ENCODE measurements around the gene PLEKHB1. TPM values are rescaled to one million over a fixed set of nuclear protein-coding genes. Genes with fewer than 3 reads are reported as not detected.

The PLEKHB1 gene
- total RNA-seq, 1 experiment from 2014 or later: 22.9 TPM

GRCh38 chr11:73705053-73705452 lies 58.7 kb downstream of the PLEKHB1 start:
- H3K27ac ChIP-seq (ENCODE audit: low read depth, low read length): no peak overlapping the region
- CTCF ChIA-PET: interaction anchor here (1.2 kb wide), 1 partner anchor 226 kb away, joined by 3 read pairs; no protein-coding TSS in a partner anchor
- RAD21 ChIA-PET (ENCODE audit: low non-redundant PET in 1 of 2, low total read pairs in 2 of 2, uncharacterized antibody in 2 of 2, unreplicated experiment in 2 of 2): no interaction called here
- no peaks in the 10 kb centered on the region for H3K4me1 ChIP-seq (ENCODE audit: control insufficient read depth in 1 of 2, insufficient read depth in 2 of 2, low read length in 2 of 2)
- H3K9me2 ChIP-seq (ENCODE audit: insufficient read depth): no peaks in the 10 kb centered on the region
- no peak overlapping the region for H2AFZ ChIP-seq (ENCODE audit: low read depth, low read length, poor library complexity, severe bottlenecking)
- POLR2A ChIA-PET: no interaction called here
- ATAC-seq: no peak
- intact Hi-C loops (cut with micrococcal nuclease): no loop called here
- no peaks in the 10 kb centered on the region for H4K20me1 ChIP-seq (ENCODE audit: insufficient read depth)
- no peaks in the 10 kb centered on the region for H3K27me3 ChIP-seq (ENCODE audit: insufficient read depth, low read length)
- no TSS peak for BruUV-seq (replicated peaks)
- H3K9me3 ChIP-seq (ENCODE audit: control insufficient read depth in 1 of 2, insufficient read depth in 1 of 2, low read depth in 1 of 2, low read length in 2 of 2): no peaks in the 10 kb centered on the region
- no peak for DNase-seq (ENCODE audit: low read depth, low spot score)
- TF ChIP-seq EGR1 (IDR thresholded peaks at IDR 0.05; ENCODE audit: low read depth): no peak
- TF ChIP-seq ZNF274 (IDR thresholded peaks at IDR 0.05; ENCODE audit: low read depth, low read length): no peak
- TF ChIP-seq MAX (IDR thresholded peaks at IDR 0.05): no peak
- no peak for TF ChIP-seq POLR2AphosphoS5 (IDR thresholded peaks at IDR 0.05; ENCODE audit: low read depth, low read length)
- TF ChIP-seq ELF1 (IDR thresholded peaks at IDR 0.05; ENCODE audit: borderline replicate concordance, low read depth): no peak
- TF ChIP-seq ZBTB33 (IDR thresholded peaks at IDR 0.05; ENCODE audit: extremely low read depth, insufficient replicate concordance, low read length): no peak
- no peak for TF ChIP-seq CBX3 (IDR thresholded peaks at IDR 0.05; ENCODE audit: low read depth)
- TF ChIP-seq RAD21 (IDR thresholded peaks at IDR 0.05; ENCODE audit: low read depth): no peak
- TF ChIP-seq CEBPB (IDR thresholded peaks at IDR 0.05; ENCODE audit: low read depth): no peak
- no peak for TF ChIP-seq SRF (IDR thresholded peaks at IDR 0.05; ENCODE audit: low read depth)
- H3K79me2 ChIP-seq (ENCODE audit: insufficient read depth, low read length): no peaks in the 10 kb centered on the region
- no peak overlapping the region for H3K9ac ChIP-seq (ENCODE audit: low read length)
- H3K4me3 ChIP-seq (replicated peaks in 1 of 2; ENCODE audit: low read depth in 1 of 2, low read length in 2 of 2): no peak overlapping the region
- H3K4me2 ChIP-seq (ENCODE audit: low read length): no peak overlapping the region
- peaks cover 3 to 9% of the 10 kb centered on the region in 2 experiments; a peak in 2 of 4 replicates for H3K36me3 ChIP-seq (ENCODE audit: control insufficient read depth in 1 of 2, insufficient read depth in 2 of 2, low read length in 2 of 2)

Data from HCT116 (cell line).